Natural killer cell (primary cell): ENCODE data around the gene A4GALT. TPM values are rescaled to one million over a fixed set of nuclear protein-coding genes. Genes with fewer than 3 reads are reported as not detected.

Experiments used
- ATAC-seq, 3 donors: fragments of 150-1000 bp in 2 of 3; fragments of 200-7000 bp in 1 of 3; cut with Tn5 transposase; 1 replicate in 1 of 3; 2 replicates in 2 of 3; pipeline ENCODE4 v1.10.0; 2021; ENCODE audit warnings: mild to moderate bottlenecking in 2 of 3, moderate library complexity in 2 of 3
- DNase-seq, 2 donors: peaks; one replicate each; pipeline versions ENCODE4 v3.0.0 to v3.0.0-alpha.2; 2013 to 2021; ENCODE audit warnings: mixed read lengths in 1 of 2
- H3K27ac ChIP-seq: one replicate; pipeline ENCODE4 v1.5.1; 2013; ENCODE audit warnings: mild to moderate bottlenecking, low read length
- H3K27me3 ChIP-seq: one replicate; pipeline ENCODE4 v1.6.1; 2013; ENCODE audit warnings: low read length; ENCODE audit not compliant: control insufficient read depth, insufficient read depth
- H3K36me3 ChIP-seq: one replicate; pipeline ENCODE4 v1.6.1; 2013; ENCODE audit warnings: low read length; ENCODE audit not compliant: control insufficient read depth, insufficient read depth
- H3K4me1 ChIP-seq: one replicate; pipeline ENCODE4 v1.6.1; 2013; ENCODE audit warnings: low read length; ENCODE audit not compliant: control insufficient read depth, insufficient read depth
- H3K4me3 ChIP-seq: one replicate; pipeline ENCODE4 v1.5.1; 2013; ENCODE audit warnings: low read length
- H3K9me3 ChIP-seq: one replicate; pipeline ENCODE4 v1.6.1; 2013; ENCODE audit warnings: low read length; ENCODE audit not compliant: control insufficient read depth, insufficient read depth
- H3K27ac Mint-ChIP-seq, 2 donors: one replicate each; pipeline ENCODE4 v1.8.0; 2022; ENCODE audit warnings: mild to moderate bottlenecking in 2 of 2, mixed read lengths in 2 of 2, moderate library complexity in 1 of 2
- H3K27me3 Mint-ChIP-seq, 2 donors: one replicate each; pipeline ENCODE4 v1.8.0; 2022; ENCODE audit warnings: low read depth in 2 of 2, mixed read lengths in 2 of 2
- H3K36me3 Mint-ChIP-seq: one replicate; pipeline ENCODE4 v1.8.0; 2022; ENCODE audit warnings: mixed read lengths
- H3K4me1 Mint-ChIP-seq, 2 donors: one replicate each; pipeline ENCODE4 v1.8.0; 2022; ENCODE audit warnings: mixed read lengths in 2 of 2
- H3K4me3 Mint-ChIP-seq: one replicate; pipeline ENCODE4 v1.8.0; 2022; ENCODE audit warnings: mild to moderate bottlenecking, moderate library complexity, mixed read lengths
- H3K9me3 Mint-ChIP-seq, 2 donors: one replicate each; pipeline ENCODE4 v1.8.0; 2022; ENCODE audit warnings: mixed read lengths in 2 of 2
- CTCF ChIP-seq: fragments of 200-600 bp; IDR thresholded peaks from one replicate; pipeline ENCODE4 v1.8.0; 2022; ENCODE audit warnings: antibody characterized with exemption
- WGBS: methylation state at CpG from one replicate; pipeline ENCODE4 v1.1.7; 2013; ENCODE audit warnings: missing lambda C conversion rate; ENCODE audit not compliant: insufficient coverage; 5-methylcytosine and 5-hydroxymethylcytosine counted together
- intact Hi-C: fragments of 100-400 bp; cut with micrococcal nuclease; formaldehyde crosslinking; loops from one replicate; pipeline ENCODE4 v1.14.2; 2022
- total RNA-seq, 4 donors: library from RNA; stranded (reverse); fragments of 120-200 nt in 1 of 4; gene quantifications; one replicate each; pipeline versions ENCODE4 v1.2.3 to v1.2.4, GENCODE V29; 2013 to 2022

The A4GALT gene, protein sequence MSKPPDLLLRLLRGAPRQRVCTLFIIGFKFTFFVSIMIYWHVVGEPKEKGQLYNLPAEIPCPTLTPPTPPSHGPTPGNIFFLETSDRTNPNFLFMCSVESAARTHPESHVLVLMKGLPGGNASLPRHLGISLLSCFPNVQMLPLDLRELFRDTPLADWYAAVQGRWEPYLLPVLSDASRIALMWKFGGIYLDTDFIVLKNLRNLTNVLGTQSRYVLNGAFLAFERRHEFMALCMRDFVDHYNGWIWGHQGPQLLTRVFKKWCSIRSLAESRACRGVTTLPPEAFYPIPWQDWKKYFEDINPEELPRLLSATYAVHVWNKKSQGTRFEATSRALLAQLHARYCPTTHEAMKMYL
- total RNA-seq: under 1 TPM in 1 of 3 donors, not detected in 2; 0.26 TPM
- 2.3 TPM for total RNA-seq (2013)

DNA sequence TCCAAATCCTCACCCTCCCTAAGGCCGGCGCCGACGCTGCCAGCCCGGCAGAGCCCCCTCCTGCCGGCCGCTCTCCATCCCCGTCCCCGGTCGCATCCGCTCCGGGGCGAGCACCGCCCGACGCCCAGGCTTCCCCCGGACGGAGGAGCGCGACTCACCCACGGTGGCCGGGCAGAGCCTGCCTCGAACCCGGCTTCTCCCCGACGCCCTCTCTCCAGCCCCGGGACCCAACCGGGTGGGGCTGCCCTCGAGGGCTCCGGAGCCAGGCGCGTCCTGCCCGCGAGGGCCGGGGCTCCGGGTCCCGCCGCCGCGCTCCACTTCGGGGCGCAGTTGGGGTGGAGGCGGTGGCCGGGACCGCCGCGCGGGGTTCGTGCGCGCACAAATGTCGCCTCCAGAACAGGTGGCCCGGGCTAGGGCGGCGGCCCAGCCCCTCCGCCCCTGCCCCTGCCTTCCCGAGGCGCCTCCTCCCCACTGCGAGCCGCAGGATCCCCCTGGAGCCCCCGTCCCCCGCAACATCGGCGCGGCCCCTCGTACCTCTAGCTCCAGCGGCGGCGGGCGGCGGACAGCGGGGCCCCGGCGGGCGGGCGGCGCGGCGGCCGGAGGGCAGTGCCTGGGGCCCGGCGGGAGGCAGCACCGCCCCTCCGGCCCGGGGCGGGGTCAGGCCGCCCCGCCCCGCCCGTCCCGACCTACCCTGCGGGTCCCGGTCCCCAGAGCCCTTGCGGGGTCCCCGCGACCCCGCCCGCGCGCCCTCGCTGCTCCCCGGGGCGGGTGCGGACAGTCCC lies at the start of gene A4GALT:
A4GALT (minus strand) TSS at position 608 of the 782 bp plus-strand sequence. CDS start 26,919 bp downstream, outside the sequence.
- H3K27me3 ChIP-seq: peaks cover 13% of the 10 kb centered on the region
- peaks cover 43 to 56% of the 10 kb centered on the region in 2 donors for H3K27me3 Mint-ChIP-seq

DNA sequence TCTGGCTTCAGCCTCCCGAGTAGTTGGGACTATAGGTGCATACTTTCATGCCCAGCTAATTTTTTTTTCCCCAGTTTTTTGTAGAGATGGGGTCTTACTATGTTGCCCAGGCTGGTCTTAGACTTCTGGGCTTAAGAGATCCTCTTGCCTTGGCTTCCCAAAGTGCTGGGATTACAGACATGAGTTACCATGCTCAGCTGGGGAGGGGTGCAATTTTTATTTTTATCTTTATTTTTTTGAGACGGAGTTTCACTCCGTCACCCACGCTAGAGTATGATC lies 49.7 kb upstream of the A4GALT start:
- H3K27me3 Mint-ChIP-seq: no peaks in the 10 kb centered on the region
- Histone ChIP-seq H3K27me3 (no peaks in the 10 kb centered on the region), H3K9me3 (no peaks in the 10 kb centered on the region), H3K4me1 (peaks cover 15% of the 10 kb centered on the region), H3K4me3 (no peak overlapping the region), H3K36me3 (no peaks in the 10 kb centered on the region), H3K27ac (no peak overlapping the region)
- H3K4me3 Mint-ChIP-seq: no peak overlapping the region
- no peak for TF ChIP-seq CTCF
- WGBS: 90% methylated on average over 4 of the region's 4 CpGs
- no peak for ATAC-seq
- intact Hi-C loops: no loop called here
- no peaks in the 10 kb centered on the region for H3K9me3 Mint-ChIP-seq
- H3K27ac Mint-ChIP-seq: no peak overlapping the region
- no peak for DNase-seq
- H3K4me1 Mint-ChIP-seq: no peaks in the 10 kb centered on the region
- no peaks in the 10 kb centered on the region for H3K36me3 Mint-ChIP-seq

More for the DNA sequence above, at the start of gene A4GALT:
- Mint-ChIP-seq H3K9me3 (no peaks in the 10 kb centered on the region), H3K36me3 (no peaks in the 10 kb centered on the region), H3K4me1 (peaks cover 13 to 29% of the 10 kb centered on the region in 2 donors), H3K4me3 (peak within 1 kb of the TSS; percentile 69), H3K27ac (no peak within 1 kb of the TSS)
- peak within 1 kb of the TSS; percentile 22 for H3K4me3 ChIP-seq
- intact Hi-C loops: no loop called here
- no peaks in the 10 kb centered on the region for H3K9me3 ChIP-seq
- ATAC-seq (peak; percentile 25 to 59 (median 36)), DNase-seq (peak in 1 of 2 donors; percentile 17)
- no peak within 1 kb of the TSS for H3K27ac ChIP-seq
- no peaks in the 10 kb centered on the region for H3K36me3 ChIP-seq
- no peak for TF ChIP-seq CTCF
- peaks cover 29% of the 10 kb centered on the region for H3K4me1 ChIP-seq
- WGBS: under 1% methylated on average over 104 of the region's 104 CpGs

DNA sequence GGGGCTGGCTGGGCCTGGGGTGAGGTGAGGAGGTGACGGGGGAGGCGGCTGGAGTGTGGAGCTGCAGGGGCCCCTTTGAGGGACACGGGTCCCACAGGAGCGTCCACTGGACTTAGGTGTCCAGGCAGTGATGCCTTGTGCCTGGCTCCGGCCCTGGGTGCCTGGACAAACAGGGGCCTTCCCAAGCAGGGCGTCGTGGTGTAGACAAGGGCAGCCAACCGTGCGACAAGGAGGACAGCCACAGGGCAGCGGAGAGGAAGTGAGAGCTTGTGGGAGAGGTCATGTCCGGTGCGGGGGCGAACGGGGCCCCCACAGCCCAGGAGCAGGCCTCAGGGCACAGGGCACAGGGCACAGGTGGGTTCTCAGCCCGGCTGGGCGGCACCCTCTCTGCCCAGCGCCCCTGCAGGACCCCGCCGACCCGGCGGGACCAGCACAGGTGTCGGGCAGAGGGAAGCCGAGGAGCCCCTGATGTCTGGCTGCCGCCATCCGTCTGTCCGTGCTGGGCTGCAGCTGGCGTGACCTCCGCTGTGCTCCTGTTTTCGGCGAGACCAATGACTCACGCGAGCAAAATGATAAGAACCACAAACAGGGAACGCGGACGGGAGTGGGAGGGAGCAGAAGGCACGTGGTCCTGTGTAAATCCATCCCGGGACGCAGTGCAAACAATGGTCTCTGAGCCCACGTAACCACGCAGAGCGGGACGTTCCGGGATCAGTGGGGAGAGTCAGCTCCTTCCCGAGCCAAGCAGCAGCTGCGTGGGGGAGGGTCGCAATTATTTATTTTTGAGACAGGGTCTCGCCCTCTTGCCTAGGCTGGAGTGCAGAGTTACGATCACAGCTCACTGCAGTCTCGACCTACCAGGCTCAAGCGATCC lies 49.1 kb upstream of the A4GALT start:
- no peaks in the 10 kb centered on the region for H3K27me3 ChIP-seq
- Mint-ChIP-seq H3K27me3 (no peaks in the 10 kb centered on the region), H3K27ac (no peak overlapping the region), H3K4me1 (no peaks in the 10 kb centered on the region), H3K36me3 (no peaks in the 10 kb centered on the region), H3K4me3 (no peak overlapping the region), H3K9me3 (no peaks in the 10 kb centered on the region)
- WGBS: 65% methylated on average over 50 of the region's 50 CpGs
- no peak for DNase-seq
- no peaks in the 10 kb centered on the region for H3K36me3 ChIP-seq
- TF ChIP-seq CTCF: no peak
- intact Hi-C loops: no loop called here
- no peak for ATAC-seq
- peaks cover 15% of the 10 kb centered on the region for H3K4me1 ChIP-seq
- no peak overlapping the region for H3K27ac ChIP-seq
- no peaks in the 10 kb centered on the region for H3K9me3 ChIP-seq
- H3K4me3 ChIP-seq: no peak overlapping the region
